ENCODE data around the gene TSR1.

Gene TSR1

DNA sequence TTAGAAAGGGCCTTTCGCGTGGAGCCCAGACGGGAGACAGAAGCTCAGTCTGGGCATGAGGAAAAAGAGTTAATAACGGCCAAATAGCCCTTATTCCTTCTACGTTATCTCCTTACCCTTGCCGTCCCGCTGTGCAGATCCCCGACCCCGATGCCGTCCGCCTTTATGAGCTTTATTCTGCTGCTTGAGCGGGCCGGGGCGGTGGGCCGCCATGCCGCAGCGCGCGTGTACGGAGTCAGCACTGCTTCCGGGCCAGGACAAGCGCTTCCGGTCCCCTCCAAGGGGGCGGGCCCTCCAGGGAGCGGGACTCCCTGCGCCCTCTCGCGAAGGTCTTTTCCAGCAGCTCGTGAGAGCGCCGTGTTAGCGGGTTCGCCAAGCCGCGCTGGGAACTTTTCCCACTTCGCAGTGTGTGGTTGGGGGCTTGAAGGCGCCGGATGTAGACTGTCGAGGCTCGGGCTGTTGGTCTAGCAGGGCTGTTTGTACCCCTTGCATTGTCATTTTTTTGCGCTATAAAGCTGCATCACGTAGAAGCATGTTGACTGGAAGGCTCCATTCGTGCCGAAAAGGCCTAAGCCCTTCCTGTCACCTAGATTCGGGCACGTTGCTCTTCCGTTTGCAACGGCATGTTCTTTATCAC is at the start of gene TSR1:
Gene TSR1, minus strand, starts transcription at position 243 of the 637 bp plus-strand sequence. Its CDS starts 30 bp downstream, at position 213.
- peak; percentile 92 for DNase-seq

GRCh38 chr17:2385240-2386210 is 49.3 kb upstream of the TSR1 start:
- no peak for DNase-seq

GRCh38 chr17:2384439-2385127 is 48.3 kb upstream of the TSR1 start:
- DNase-seq: no peak

- DNase-seq: no peak
Measured at GRCh38 chr17:2383628-2384167, 47.4 kb upstream of the TSR1 start.

DNA sequence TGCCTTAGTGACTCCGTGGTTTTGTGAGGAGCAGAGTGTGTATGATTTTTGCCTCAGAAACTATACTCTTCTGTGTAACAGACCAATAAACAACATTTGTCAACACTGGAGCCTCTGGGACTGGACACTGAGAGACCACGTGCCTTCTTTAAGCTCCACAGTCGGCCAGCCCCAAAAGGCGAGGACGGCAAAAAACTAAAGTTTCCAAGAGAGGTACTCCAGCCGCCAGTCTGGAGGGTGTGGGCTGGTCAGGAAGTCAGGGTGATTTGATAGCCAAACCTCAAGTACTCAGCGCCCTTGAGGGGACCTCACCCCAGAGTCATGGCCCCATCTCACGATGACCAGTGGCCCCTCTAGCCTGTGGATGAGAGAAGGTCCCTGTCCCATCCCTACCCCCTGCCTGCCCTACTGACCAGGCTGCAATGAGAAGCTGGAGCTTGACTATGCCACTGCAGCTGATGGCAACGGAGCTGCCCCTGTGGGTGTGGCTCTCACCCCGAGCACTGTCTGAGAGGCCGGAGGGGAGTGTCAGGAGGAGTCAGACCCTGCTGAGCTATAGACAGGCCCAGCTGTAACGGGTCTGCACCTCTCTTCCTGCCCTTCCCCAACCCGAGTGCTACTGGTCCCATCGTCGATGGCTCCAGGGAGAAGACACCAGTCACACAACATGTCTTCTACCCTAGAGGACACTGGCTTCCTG is 44.8 kb upstream of the TSR1 start:
- DNase-seq: no peak

GRCh38 chr17:2380226-2380922 is 44.1 kb upstream of the TSR1 start:
- DNase-seq: no peak

GRCh38 chr17:2379489-2380225 is 43.4 kb upstream of the TSR1 start:
- DNase-seq: no peak

DNA sequence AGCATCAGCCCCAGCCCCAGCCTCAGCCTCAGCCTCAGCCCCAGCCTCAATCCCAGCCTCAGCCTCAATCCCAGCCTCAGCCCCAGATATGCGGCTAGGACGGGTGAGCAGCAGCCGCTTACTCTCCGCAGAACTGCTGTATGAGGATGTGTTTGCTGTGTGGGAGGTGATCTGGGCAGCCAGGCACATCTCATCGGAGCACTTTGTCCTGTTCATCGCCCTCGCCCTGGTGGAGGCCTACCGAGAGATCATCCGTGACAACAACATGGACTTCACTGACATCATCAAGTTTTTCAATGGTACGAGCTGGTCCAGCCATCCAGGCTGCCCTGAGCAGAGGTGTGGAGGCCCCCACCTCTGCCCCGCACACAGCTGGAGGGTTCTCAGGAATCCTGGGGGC is 42.6 kb upstream of the TSR1 start:
- no peak for DNase-seq

DNA sequence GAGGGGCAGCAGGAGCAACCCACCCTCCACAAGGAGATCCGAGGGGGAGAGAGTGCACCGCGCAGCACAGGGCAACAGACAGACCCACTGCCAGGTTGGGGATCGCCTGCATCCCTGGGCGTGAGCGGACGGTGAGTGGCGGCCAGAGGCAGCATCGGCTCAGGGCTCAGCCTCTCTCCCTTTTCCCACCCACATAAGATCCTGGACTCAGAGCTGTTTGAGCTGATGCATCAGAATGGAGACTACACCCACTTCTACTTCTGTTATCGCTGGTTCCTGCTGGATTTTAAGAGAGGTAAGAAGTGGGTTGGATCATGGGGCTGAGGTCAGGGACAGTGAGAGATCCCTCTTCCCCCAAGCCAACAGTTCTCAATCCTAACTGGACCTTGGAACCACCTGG is 41.4 kb upstream of the TSR1 start:
- DNase-seq: no peak

GRCh38 chr17:2376107-2376506 is 39.9 kb upstream of the TSR1 start:
- DNase-seq: no peak

DNA sequence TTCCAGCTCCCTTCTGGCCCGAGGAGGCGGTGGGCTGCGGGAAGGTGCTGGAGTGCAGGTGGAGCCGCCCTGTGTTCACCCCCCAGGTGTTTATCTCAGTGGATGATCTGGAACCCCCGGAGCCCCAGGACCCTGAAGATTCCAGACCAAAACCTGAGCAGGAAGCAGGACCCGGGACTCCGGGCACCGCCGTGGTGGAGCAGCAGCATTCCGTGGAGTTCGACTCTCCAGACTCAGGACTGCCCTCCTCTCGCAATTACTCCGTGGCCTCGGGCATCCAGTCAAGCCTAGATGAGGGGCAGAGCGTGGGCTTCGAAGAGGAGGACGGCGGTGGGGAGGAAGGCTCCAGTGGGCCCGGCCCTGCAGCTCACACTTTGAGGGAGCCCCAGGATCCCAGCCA is 39.1 kb upstream of the TSR1 start:
- DNase-seq: no peak

DNA sequence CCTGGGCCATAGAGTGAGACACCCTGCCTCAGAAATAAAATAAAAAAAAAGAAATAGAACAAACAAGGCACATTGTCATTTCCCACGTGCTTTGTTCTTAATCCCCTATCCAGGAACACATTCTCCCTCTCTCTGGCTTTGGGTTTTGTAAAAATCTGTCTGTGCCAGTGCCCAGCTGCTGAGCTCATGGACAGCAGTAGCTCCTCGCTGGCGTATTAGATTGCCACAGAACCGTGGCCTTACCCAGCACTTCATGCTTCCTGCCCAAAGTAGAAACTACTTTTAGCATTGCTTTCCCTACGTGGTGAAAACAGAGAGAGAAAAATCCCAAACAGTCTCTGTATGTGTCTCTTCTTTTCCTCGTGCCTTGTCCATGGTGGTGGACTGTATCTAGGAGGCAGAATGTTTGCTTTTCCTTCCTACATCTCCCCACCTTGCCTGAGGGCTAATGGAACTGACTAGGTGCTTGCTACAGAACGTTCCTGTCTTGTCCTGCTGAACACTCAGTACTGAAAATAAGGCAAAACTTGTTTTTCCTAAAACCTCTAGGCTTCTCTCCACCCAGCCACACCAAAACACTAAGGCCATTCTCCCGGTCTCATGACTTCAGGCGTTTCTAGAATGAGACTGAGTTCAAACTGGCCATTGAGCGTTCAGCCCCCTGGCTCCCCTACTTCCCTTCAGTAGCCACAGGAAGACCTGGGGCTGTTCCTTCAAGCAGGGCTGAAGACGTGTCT is 38.5 kb upstream of the TSR1 start:
- DNase-seq: no peak

GRCh38 chr17:2373179-2373578 is 36.9 kb upstream of the TSR1 start:
- no peak for DNase-seq

DNA sequence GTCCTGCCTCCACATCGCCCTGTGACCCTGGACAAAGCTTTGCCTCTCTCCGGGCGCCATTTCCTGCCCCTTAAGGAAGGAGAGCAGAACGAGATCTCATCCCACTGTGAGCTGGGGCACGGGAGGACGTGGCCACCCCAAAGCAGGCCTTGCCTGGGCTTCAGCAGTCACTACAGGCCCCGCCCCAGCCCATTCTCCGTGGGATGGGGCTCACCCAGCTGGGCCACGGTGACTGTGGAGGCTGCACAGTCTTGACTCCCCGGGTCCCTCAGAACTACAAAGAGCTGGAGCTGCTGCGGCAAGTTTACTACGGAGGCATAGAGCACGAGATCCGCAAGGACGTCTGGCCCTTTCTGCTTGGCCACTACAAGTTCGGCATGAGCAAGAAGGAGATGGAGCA is 36.4 kb upstream of the TSR1 start:
- DNase-seq: no peak

GRCh38 chr17:2372180-2372579 is 35.9 kb upstream of the TSR1 start:
- no peak for DNase-seq

DNA sequence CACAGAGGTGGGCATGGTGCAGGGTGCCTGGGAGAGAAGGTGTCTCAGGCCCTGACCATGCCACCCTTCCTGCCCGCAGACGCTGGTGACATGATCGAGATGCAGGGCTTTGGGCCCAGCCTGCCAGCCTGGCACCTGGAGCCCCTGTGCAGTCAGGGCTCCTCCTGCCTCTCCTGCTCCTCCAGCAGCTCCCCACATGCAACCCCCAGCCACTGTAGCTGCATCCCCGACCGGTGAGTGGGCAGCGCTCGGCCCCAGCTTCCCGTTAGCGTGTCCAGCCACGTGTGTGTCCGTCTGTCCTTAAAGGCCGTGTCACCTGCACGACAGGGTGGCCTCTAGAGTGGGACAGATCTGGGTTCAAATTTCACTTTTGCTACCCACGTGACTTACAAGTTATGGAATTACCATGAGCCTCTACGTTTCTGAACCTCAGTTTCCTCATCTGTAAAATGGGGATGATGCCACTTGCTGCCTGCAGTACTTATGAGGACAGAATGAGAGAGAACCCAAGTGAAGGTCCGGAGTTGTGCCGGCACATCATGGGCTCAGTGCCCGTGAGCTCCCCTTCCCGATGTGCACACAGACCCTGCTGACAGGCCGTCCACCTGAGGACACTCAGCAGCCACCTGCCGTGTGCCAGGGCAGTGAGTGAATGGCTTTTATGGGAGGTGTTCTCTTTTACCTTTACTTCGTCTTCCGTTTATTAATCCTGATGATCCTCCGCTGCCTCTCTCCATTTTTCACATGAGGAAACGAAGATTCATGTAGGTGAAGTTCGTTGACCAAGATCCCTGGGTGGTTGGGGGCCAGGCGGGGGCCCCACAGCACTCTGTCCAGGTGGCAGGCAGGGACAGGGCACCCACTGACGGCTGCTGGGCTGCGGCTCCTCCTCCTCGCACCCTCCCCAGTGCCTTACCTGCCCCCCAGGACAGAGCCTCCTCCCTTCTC is 35.2 kb upstream of the TSR1 start:
- no peak for DNase-seq

DNA sequence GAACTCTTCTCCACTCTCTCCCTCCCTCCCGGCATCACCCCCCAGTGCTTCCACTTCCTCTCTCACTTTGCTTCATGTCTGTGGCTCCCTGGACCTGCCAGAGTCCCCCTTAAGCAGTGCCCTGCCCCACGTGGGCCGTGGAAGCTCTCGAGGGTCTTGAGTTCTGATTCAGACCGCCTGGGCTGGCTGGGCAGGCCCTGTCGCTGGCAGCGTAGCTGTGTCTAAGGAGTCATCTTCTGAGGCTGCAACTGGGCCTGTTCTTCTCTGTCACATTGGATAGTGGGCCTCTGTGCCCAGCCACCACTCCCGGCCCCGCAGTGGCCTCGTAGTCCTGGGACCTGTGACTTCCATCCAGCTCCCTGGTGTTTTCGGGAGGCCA is 33.9 kb upstream of the TSR1 start:
- DNase-seq: no peak

DNA sequence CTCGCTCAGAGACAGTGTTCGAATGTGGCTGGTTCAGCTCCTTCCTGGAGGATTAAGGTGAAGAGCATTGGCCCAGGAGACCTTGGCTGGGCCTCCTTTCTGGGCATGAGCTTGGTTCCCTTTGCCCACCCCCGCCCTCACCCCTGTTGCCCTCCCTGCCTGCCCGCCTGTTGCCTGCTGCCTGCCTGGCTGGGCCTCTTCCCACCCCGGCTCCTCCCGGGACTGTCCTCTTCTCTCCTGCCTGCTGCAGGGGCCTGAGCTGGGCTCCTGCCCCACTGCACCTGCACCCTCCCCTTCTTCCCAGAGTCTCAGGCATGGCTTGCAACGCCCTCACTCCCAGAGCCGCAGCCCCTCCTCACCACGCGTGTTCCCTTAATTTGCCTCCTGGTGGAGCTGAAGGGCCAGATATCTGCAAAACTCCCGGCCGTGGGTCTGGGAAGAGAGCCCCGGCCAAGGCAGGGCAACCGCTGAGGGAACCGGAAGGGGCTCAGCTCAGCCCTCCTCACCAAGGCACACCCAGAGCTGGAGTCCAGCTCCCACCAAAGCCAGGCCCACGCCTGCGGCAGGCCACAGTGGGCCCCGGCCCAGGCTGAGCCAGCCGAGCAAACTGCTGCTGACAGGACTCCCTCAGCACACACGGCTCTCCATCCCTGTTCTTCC is 33.4 kb upstream of the TSR1 start:
- DNase-seq: no peak

DNA sequence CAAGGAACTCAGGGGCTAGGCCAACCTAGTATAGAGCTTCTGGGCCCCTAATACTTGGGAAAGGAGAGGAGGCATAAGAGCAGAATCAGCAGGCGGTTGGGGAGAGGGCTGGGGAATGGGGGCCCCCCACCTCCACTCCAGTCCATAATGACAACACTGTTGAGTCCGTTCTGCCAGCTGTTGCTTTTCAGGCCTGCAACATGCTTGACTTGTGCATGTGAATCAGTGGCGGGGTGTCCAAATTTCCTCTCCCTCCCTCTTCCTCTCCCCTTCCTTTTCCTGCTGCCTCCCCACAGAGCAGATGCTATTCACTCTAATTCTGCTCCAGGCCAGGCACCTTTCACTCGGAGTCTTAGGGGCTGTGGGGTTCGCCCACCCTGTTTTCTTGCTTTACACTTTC is 32.8 kb upstream of the TSR1 start:
- DNase-seq: no peak

Data from stimulated activated CD4-positive, alpha-beta T cell treated with anti-CD3 and anti-CD28 coated beads, Interleukin-4, amount 100 ng/mL, for 24 hours (primary cell).